Motor neuron (in vitro differentiated cells): ENCODE measurements around the gene CMC1. TPM values are rescaled to one million over a fixed set of nuclear protein-coding genes. Genes with fewer than 3 reads are reported as not detected.

Experiments
- total RNA-seq, 8 experiments: library from RNA; unstranded; fragments of 300-600 nt; gene quantifications; 2 replicates each; pipeline versions ENCODE4 v1.2.3 to v1.2.4, GENCODE V29; 2022

The CMC1 gene
- total RNA-seq, 8 experiments from 2014 or later = 16.8 to 36.0 (median 21.9) TPM

Other genes with a start within 250 kb of the CMC1 start
- 1 to 10 TPM in 4 of 8 experiments, under 1 TPM in 4; 0.21 to 2.1 (median 0.88) TPM for gene ZCWPW2, start 107.1 kb downstream of the CMC1 start, total RNA-seq
- gene AZI2, start 107.2 kb downstream of the CMC1 start, total RNA-seq = 10 to 100 TPM; 45.2 to 95.2 (median 72.3) TPM